Liver (tissue), 3 donors: ENCODE results near the gene RPS6KB2.

Experiments used
- CTCF ChIP-seq: fragments of 150-350 bp; IDR thresholded peaks from 2 replicates; pipeline ENCODE4 v1.5.1; 2017; ENCODE audit warnings: improper control_type of control experiment, low read depth, low read length; ENCODE audit not compliant: missing input control
- EGR1 ChIP-seq, 2 donors: IDR thresholded peaks; 2 replicates each; pipeline ENCODE4 v1.6.1; 2016 to 2018; ENCODE audit warnings: antibody characterized with exemption in 2 of 2, low read depth in 2 of 2
- FOXA1 ChIP-seq: IDR thresholded peaks from 2 replicates; pipeline ENCODE4 v1.6.1; 2016; ENCODE audit warnings: antibody characterized with exemption
- FOXA2 ChIP-seq: IDR thresholded peaks from 2 replicates; pipeline ENCODE4 v1.6.1; 2016; ENCODE audit warnings: antibody characterized with exemption
- GABPA ChIP-seq, 2 donors: IDR thresholded peaks in 1 of 2; conservative IDR thresholded peaks in 1 of 2; 2 replicates each; pipeline ENCODE4 v1.6.1; 2016; ENCODE audit warnings: antibody characterized with exemption in 2 of 2, mild to moderate bottlenecking in 1 of 2, moderate library complexity in 1 of 2
- JUND ChIP-seq, 2 donors: IDR thresholded peaks; 2 replicates each; pipeline ENCODE4 v1.6.1; 2016; ENCODE audit warnings: antibody characterized with exemption in 2 of 2
- MAX ChIP-seq: IDR thresholded peaks from 2 replicates; pipeline ENCODE4 v1.6.1; 2016; ENCODE audit warnings: antibody characterized with exemption
- NR2F2 ChIP-seq: IDR thresholded peaks from 2 replicates; pipeline ENCODE4 v1.6.1; 2016; ENCODE audit warnings: antibody characterized with exemption
- RAD21 ChIP-seq, 2 donors: IDR thresholded peaks; 2 replicates each; pipeline ENCODE4 v1.6.1; 2016; ENCODE audit warnings: antibody characterized with exemption in 2 of 2, mild to moderate bottlenecking in 2 of 2
- REST ChIP-seq: IDR thresholded peaks from 2 replicates; pipeline ENCODE4 v1.6.1; 2016; ENCODE audit warnings: antibody characterized with exemption, mild to moderate bottlenecking
- RXRA ChIP-seq, 2 donors: IDR thresholded peaks; 2 replicates each; pipeline ENCODE4 v1.6.1; 2017 to 2018; ENCODE audit warnings: antibody characterized with exemption in 2 of 2, mild to moderate bottlenecking in 1 of 2
- SP1 ChIP-seq: IDR thresholded peaks from 2 replicates; pipeline ENCODE4 v1.6.1; 2018; ENCODE audit warnings: antibody characterized with exemption, mild to moderate bottlenecking
- TAF1 ChIP-seq: conservative IDR thresholded peaks from 2 replicates; pipeline ENCODE4 v1.6.1; 2016; ENCODE audit warnings: antibody characterized with exemption, mild to moderate bottlenecking
- YY1 ChIP-seq: IDR thresholded peaks from 2 replicates; pipeline ENCODE4 v1.6.1; 2016; ENCODE audit warnings: antibody characterized with exemption, mild to moderate bottlenecking
- donor health status: healthy.
- donor health status: healthy.

GRCh38 chr11:67419325-67420049 lies 8.8 kb upstream of the RPS6KB2 start:
- TF ChIP-seq CTCF (no peak), RXRA (IDR thresholded peaks at IDR 0.05) (no peak), JUND (IDR thresholded peaks at IDR 0.05) (no peak), TAF1 (no peak), YY1 (no peak), EGR1 (IDR thresholded peaks at IDR 0.05; ENCODE audit: low read depth in 2 of 2) (no peak), NR2F2 (no peak), SP1 (no peak), RAD21 (IDR thresholded peaks at IDR 0.05) (no peak), MAX (no peak), FOXA1 (no peak), GABPA (IDR thresholded peaks at IDR 0.05 in 1 of 2, conservative IDR thresholded peaks at IDR 0.05 in 1 of 2) (no peak), REST (no peak), FOXA2 (no peak)
